Tibial nerve (tissue), 4 donors: Measurements from ENCODE around the gene OSBPL10. TPM values are rescaled to one million over a fixed set of nuclear protein-coding genes. Genes with fewer than 3 reads are reported as not detected.

ENCODE experiments used
- DNase-seq, 2 donors: peaks; one replicate each; pipeline ENCODE4 v3.0.0-alpha.2; 2019; ENCODE audit warnings: low spot score in 2 of 2
- H3K27ac ChIP-seq, 4 donors: fragments of 200-600 bp; sonication (generic) in 3 of 4; one replicate each; pipeline ENCODE4 v1.5.1; 2017 to 2019; ENCODE audit warnings: mild to moderate bottlenecking in 1 of 4
- H3K27me3 ChIP-seq, 2 donors: fragments of 200-600 bp; sonication (generic) in 1 of 2; one replicate each; pipeline versions ENCODE4 v1.5.1 to v1.6.0; 2017 to 2019
- H3K36me3 ChIP-seq, 3 donors: fragments of 200-600 bp; sonication (generic); one replicate each; pipeline ENCODE4 v1.5.1; 2018 to 2019
- H3K4me1 ChIP-seq, 4 donors: fragments of 200-600 bp; sonication (generic) in 3 of 4; one replicate each; pipeline ENCODE4 v1.5.1; 2017 to 2019
- H3K4me3 ChIP-seq, 4 donors: fragments of 200-600 bp; sonication (generic) in 3 of 4; one replicate each; pipeline ENCODE4 v1.5.1; 2017 to 2019; ENCODE audit warnings: mild to moderate bottlenecking in 1 of 4, moderate library complexity in 1 of 4
- H3K9me3 ChIP-seq, 4 donors: fragments of 200-600 bp; sonication (generic) in 3 of 4; one replicate each; pipeline ENCODE4 v1.5.1; 2017 to 2019
- CTCF ChIP-seq, 5 experiments: fragments of 200-600 bp in 3 of 5; fragments of 450-650 bp in 2 of 5; sonication (generic) in 3 of 5; IDR thresholded peaks; one replicate each; pipeline ENCODE4 v1.5.1; 2016 to 2019; ENCODE audit warnings: antibody characterized with exemption in 5 of 5, mild to moderate bottlenecking in 3 of 5, moderate library complexity in 2 of 5
- EP300 ChIP-seq, 2 donors: sonication (generic); formaldehyde crosslinking; IDR thresholded peaks; one replicate each; pipeline ENCODE4 v1.6.1; 2017; ENCODE audit warnings: antibody characterized with exemption in 2 of 2, mild to moderate bottlenecking in 1 of 2
- POLR2A ChIP-seq, 2 donors: fragments of 450-650 bp; IDR thresholded peaks; one replicate each; pipeline ENCODE4 v1.6.1; 2017; ENCODE audit warnings: antibody characterized with exemption in 2 of 2, mild to moderate bottlenecking in 2 of 2, moderate library complexity in 2 of 2
- WGBS, 2 donors: methylation state at CpG; one replicate each; pipeline ENCODE4 v1.1.5; 2018; 5-methylcytosine and 5-hydroxymethylcytosine counted together
- total RNA-seq, 4 donors: library from RNA; depleted of rRNA; stranded (reverse); fragments of >200 nt; gene quantifications; one replicate each; pipeline ENCODE4 v1.1.0, GENCODE V29; 2016

Gene OSBPL10
- total RNA-seq, 4 donors from 2014 or later = 45.0 to 79.2 (median 60.4) TPM

GRCh38 chr3:31733234-31733667 lies 247.8 kb downstream of the OSBPL10 start:
- Histone ChIP-seq H3K27me3 (no peaks in the 10 kb centered on the region), H3K9me3 (no peaks in the 10 kb centered on the region), H3K27ac (no peak overlapping the region), H3K4me3 (no peak overlapping the region), H3K36me3 (peaks cover 0 to 5% (median 0%) of the 10 kb centered on the region in 3 donors), H3K4me1 (no peaks in the 10 kb centered on the region)
- DNase-seq = peak in 1 of 2 donors; percentile 9
- WGBS, 2 donors = 68 to 72% methylated on average over 4 of the region's 4 CpGs
- TF ChIP-seq EP300 (IDR thresholded peaks at IDR 0.05) (no peak), POLR2A (IDR thresholded peaks at IDR 0.05) (no peak), CTCF (IDR thresholded peaks at IDR 0.05) (no peak)

GRCh38 chr3:31732548-31732947 lies 248.5 kb downstream of the OSBPL10 start:
- TF ChIP-seq EP300 (IDR thresholded peaks at IDR 0.05) = no peak
- TF ChIP-seq POLR2A (IDR thresholded peaks at IDR 0.05) = no peak
- TF ChIP-seq CTCF (IDR thresholded peaks at IDR 0.05) = no peak
- peaks cover 0 to 5% (median 0%) of the 10 kb centered on the region in 3 donors for H3K36me3 ChIP-seq
- WGBS, 2 donors = 91 to 92% methylated on average over 8 of the region's 8 CpGs
- DNase-seq = no peak
- no peaks in the 10 kb centered on the region for H3K27me3 ChIP-seq
- H3K4me3 ChIP-seq = no peak overlapping the region
- no peaks in the 10 kb centered on the region for H3K4me1 ChIP-seq
- H3K27ac ChIP-seq = no peak overlapping the region
- H3K9me3 ChIP-seq = no peaks in the 10 kb centered on the region

- Histone ChIP-seq H3K4me1 (no peaks in the 10 kb centered on the region), H3K27me3 (no peaks in the 10 kb centered on the region), H3K27ac (no peak overlapping the region), H3K36me3 (peaks cover 0 to 5% (median 0%) of the 10 kb centered on the region in 3 donors), H3K9me3 (no peaks in the 10 kb centered on the region), H3K4me3 (no peak overlapping the region)
- TF ChIP-seq EP300 (IDR thresholded peaks at IDR 0.05) (no peak), POLR2A (IDR thresholded peaks at IDR 0.05) (no peak)
- no peak for DNase-seq
- 86 to 91% methylated on average over 8 of the region's 8 CpGs for WGBS, 2 donors
These were observed 251.5 kb downstream of the OSBPL10 start for GRCh38 chr3:31729573-31729972.

GRCh38 chr3:31729082-31729481 lies 252.0 kb downstream of the OSBPL10 start:
- no peak for TF ChIP-seq EP300 (IDR thresholded peaks at IDR 0.05)
- TF ChIP-seq POLR2A (IDR thresholded peaks at IDR 0.05) = no peak
- no peak for TF ChIP-seq CTCF (IDR thresholded peaks at IDR 0.05)
- WGBS, 2 donors = 89 to 95% methylated on average over 3 of the region's 3 CpGs
- DNase-seq = no peak
- H3K36me3 ChIP-seq = peaks cover 0 to 5% (median 0%) of the 10 kb centered on the region in 3 donors
- H3K4me3 ChIP-seq = no peak overlapping the region
- H3K27ac ChIP-seq = no peak overlapping the region
- H3K27me3 ChIP-seq = no peaks in the 10 kb centered on the region
- H3K4me1 ChIP-seq = no peaks in the 10 kb centered on the region
- H3K9me3 ChIP-seq = no peaks in the 10 kb centered on the region

GRCh38 chr3:31728403-31728802 lies 252.7 kb downstream of the OSBPL10 start:
- Histone ChIP-seq H3K4me1 (no peaks in the 10 kb centered on the region), H3K4me3 (no peak overlapping the region), H3K27ac (no peak overlapping the region), H3K9me3 (no peaks in the 10 kb centered on the region), H3K27me3 (no peaks in the 10 kb centered on the region), H3K36me3 (peaks cover 0 to 5% (median 0%) of the 10 kb centered on the region in 3 donors)
- TF ChIP-seq CTCF (IDR thresholded peaks at IDR 0.05) = no peak
- TF ChIP-seq POLR2A (IDR thresholded peaks at IDR 0.05) = no peak
- no peak for TF ChIP-seq EP300 (IDR thresholded peaks at IDR 0.05)
- DNase-seq = no peak
- WGBS, 2 donors = 83 to 90% methylated on average over 2 of the region's 2 CpGs

GRCh38 chr3:31725976-31726375 lies 255.1 kb downstream of the OSBPL10 start:
- no peaks in the 10 kb centered on the region for H3K4me1 ChIP-seq
- TF ChIP-seq POLR2A (IDR thresholded peaks at IDR 0.05) (no peak), CTCF (IDR thresholded peaks at IDR 0.05) (no peak), EP300 (IDR thresholded peaks at IDR 0.05) (no peak)
- no peak overlapping the region for H3K27ac ChIP-seq
- no peak overlapping the region for H3K4me3 ChIP-seq
- no peaks in the 10 kb centered on the region for H3K27me3 ChIP-seq
- H3K9me3 ChIP-seq = no peaks in the 10 kb centered on the region
- 94 to 95% methylated on average over 4 of the region's 4 CpGs for WGBS, 2 donors
- no peak for DNase-seq
- H3K36me3 ChIP-seq = no peaks in the 10 kb centered on the region
